HepG2 (cell line): ENCODE data around the gene TRMT2A. TPM values are rescaled to one million over a fixed set of nuclear protein-coding genes. Genes with fewer than 3 reads are reported as not detected.

Experiments used
- GATAD2A ChIP-seq: IDR thresholded peaks from 2 replicates; pipeline ENCODE4 v1.6.1; 2016
- HOXA3 ChIP-seq: sonication (generic); formaldehyde crosslinking; IDR thresholded peaks from 2 replicates; pipeline ENCODE4 v1.5.0; 2020; ENCODE audit warnings: missing genetic modification reagents
- JDP2 ChIP-seq: sonication (generic); formaldehyde crosslinking; IDR thresholded peaks from 2 replicates; pipeline ENCODE4 v1.8.1; 2022; ENCODE audit warnings: missing genetic modification reagents, borderline replicate concordance
- MNT ChIP-seq: fragments of 450-650 bp; IDR thresholded peaks from 2 replicates; pipeline ENCODE4 v1.6.1; 2016
- MYNN ChIP-seq: sonication (generic); formaldehyde crosslinking; IDR thresholded peaks from 2 replicates; pipeline ENCODE4 v1.4.0; 2020; ENCODE audit warnings: mild to moderate bottlenecking, low read depth, missing genetic modification reagents
- NRL ChIP-seq: sonication (generic); formaldehyde crosslinking; IDR thresholded peaks from 2 replicates; pipeline ENCODE4 v1.5.0; 2020; ENCODE audit warnings: missing genetic modification reagents, mild to moderate bottlenecking, moderate library complexity, borderline replicate concordance
- PATZ1 ChIP-seq: sonication (generic); formaldehyde crosslinking; IDR thresholded peaks from 2 replicates; pipeline ENCODE4 v1.4.0; 2020; ENCODE audit warnings: missing genetic modification reagents
- RFXAP ChIP-seq: sonication (generic); formaldehyde crosslinking; IDR thresholded peaks from 2 replicates; pipeline ENCODE4 v1.4.0; 2020; ENCODE audit warnings: missing genetic modification reagents, borderline replicate concordance
- SCMH1 ChIP-seq: sonication (generic); formaldehyde crosslinking; IDR thresholded peaks from 2 replicates; pipeline ENCODE4 v1.9.0; 2021; ENCODE audit warnings: missing genetic modification reagents, mild to moderate bottlenecking, borderline replicate concordance
- SMYD3 ChIP-seq: sonication (generic); formaldehyde crosslinking; IDR thresholded peaks from 2 replicates; pipeline ENCODE4 v1.8.1; 2023; ENCODE audit warnings: mild to moderate bottlenecking, missing genetic modification reagents
- SP5 ChIP-seq: IDR thresholded peaks from 2 replicates; pipeline ENCODE4 v1.6.1; 2016; ENCODE audit warnings: low read depth, borderline replicate concordance
- SSRP1 ChIP-seq: IDR thresholded peaks from 2 replicates; pipeline ENCODE4 v1.6.1; 2016; ENCODE audit warnings: control low read depth
- TSC22D2 ChIP-seq: sonication (generic); formaldehyde crosslinking; IDR thresholded peaks from 2 replicates; pipeline ENCODE4 v1.5.1; 2020; ENCODE audit warnings: missing genetic modification reagents, mild to moderate bottlenecking, borderline replicate concordance
- ZBTB38 ChIP-seq: sonication (generic); formaldehyde crosslinking; IDR thresholded peaks from 2 replicates; pipeline ENCODE4 v1.5.1; 2020; ENCODE audit warnings: mild to moderate bottlenecking, missing genetic modification reagents
- ZKSCAN1 ChIP-seq: fragments of 150-350 bp; IDR thresholded peaks from 2 replicates; pipeline ENCODE4 v1.6.1; 2014; ENCODE audit warnings: low read length
- ZMYM3 ChIP-seq: sonication (generic); formaldehyde crosslinking; IDR thresholded peaks from 2 replicates; pipeline ENCODE4 v1.5.1; 2020; ENCODE audit warnings: mild to moderate bottlenecking, missing genetic modification reagents
- ZNF142 ChIP-seq: sonication (generic); formaldehyde crosslinking; IDR thresholded peaks from 2 replicates; pipeline ENCODE4 v1.4.0; 2020; ENCODE audit warnings: missing genetic modification reagents
- ZNF446 ChIP-seq: sonication (generic); formaldehyde crosslinking; IDR thresholded peaks from 2 replicates; pipeline ENCODE4 v1.5.0; 2020; ENCODE audit warnings: mild to moderate bottlenecking, missing genetic modification reagents
- ZNF720 ChIP-seq: sonication (generic); formaldehyde crosslinking; IDR thresholded peaks from 2 replicates; pipeline ENCODE4 v1.4.0; 2020; ENCODE audit warnings: missing genetic modification reagents
- ZNF747 ChIP-seq: sonication (generic); formaldehyde crosslinking; IDR thresholded peaks from 2 replicates; pipeline ENCODE4 v1.8.1; 2023; ENCODE audit warnings: missing genetic modification reagents, mild to moderate bottlenecking, borderline replicate concordance
- ZSCAN22 ChIP-seq: sonication (generic); formaldehyde crosslinking; IDR thresholded peaks from 2 replicates; pipeline ENCODE4 v1.4.0; 2020; ENCODE audit warnings: mild to moderate bottlenecking, missing genetic modification reagents
- ZSCAN31 ChIP-seq: sonication (generic); formaldehyde crosslinking; IDR thresholded peaks from 2 replicates; pipeline ENCODE4 v1.5.0; 2020; ENCODE audit warnings: low read depth, mild to moderate bottlenecking, missing genetic modification reagents
- polyA plus RNA-seq, 8 experiments: library from polyadenylated mRNA; depleted of rRNA in 3 of 8; stranded (reverse) in 7 of 8; unstranded in 1 of 8; fragments of >200 nt; fragmentation: Illumina TruSeq in 4 of 8; extraction: Trizol in 4 of 8; gene quantifications; 2 replicates each; pipeline versions ENCODE4 v1.2.1 to v1.2.3, GENCODE V29; 2011 to 2016; ENCODE audit warnings: low read depth in 4 of 8, missing spikeins in 1 of 8, mixed read lengths in 1 of 8; ENCODE audit not compliant: insufficient read depth in 1 of 8
- total RNA-seq, 5 experiments: library from RNA; depleted of rRNA; stranded (reverse); fragments of >200 nt; fragmentation: Illumina TruSeq; extraction: Trizol; gene quantifications; 2 replicates each; pipeline ENCODE4 v1.2.3, GENCODE V29; 2016; ENCODE audit warnings: low read depth in 1 of 5

The TRMT2A gene
- total and polyA plus RNA-seq, 2 of the 13 experiments (the other 11 are each of a cell fraction or from before 2014, with no cell fraction given) = 24.0 to 30.3 TPM

- TF ChIP-seq JDP2 (CRISPR knock-in tag) = peak; percentile 88; the same call in 1 of the 2 replicates
- no peak for TF ChIP-seq ZNF720 (CRISPR knock-in tag)
- TF ChIP-seq HOXA3 (CRISPR knock-in tag) = peak; percentile 97
- no peak for TF ChIP-seq MYNN
- TF ChIP-seq TSC22D2 = peak; percentile 83
- no peak for TF ChIP-seq SCMH1 (CRISPR knock-in tag)
- peak; percentile 71 for TF ChIP-seq RFXAP (CRISPR knock-in tag)
- peak; percentile 86 for TF ChIP-seq ZNF446 (CRISPR knock-in tag)
- no peak; the same call in 1 of the 2 replicates for TF ChIP-seq NRL (CRISPR knock-in tag)
- no peak for TF ChIP-seq GATAD2A (CRISPR knock-in tag)
- TF ChIP-seq ZSCAN31 = peak; percentile 93
- TF ChIP-seq SMYD3 (CRISPR knock-in tag) = peak; percentile 39; the same call in 1 of the 2 replicates
- peak; percentile 85 for TF ChIP-seq MNT
- TF ChIP-seq ZSCAN22 (CRISPR knock-in tag) = no peak
- TF ChIP-seq SSRP1 = no peak
- no peak for TF ChIP-seq ZNF142 (CRISPR knock-in tag)
- no peak for TF ChIP-seq ZMYM3 (CRISPR knock-in tag)
- TF ChIP-seq ZNF747 (CRISPR knock-in tag) = peak; percentile 62; the same call in 1 of the 2 replicates
- peak; percentile 77 for TF ChIP-seq ZBTB38 (CRISPR knock-in tag)
- TF ChIP-seq PATZ1 (CRISPR knock-in tag) = peak; percentile 11; the same call in 1 of the 2 replicates
- TF ChIP-seq ZKSCAN1 = peak; percentile 76; the same call in 1 of the 2 replicates
- TF ChIP-seq SP5 (CRISPR knock-in tag) = peak; percentile 63; the same call in 1 of the 2 replicates
These were observed at the start of gene TRMT2A (continued) for GRCh38 chr22:20116951-20117632.
